ENCODE results near the gene IL1RAPL1.
A peak's percentile ranks its signal among the peaks of the same experiment; 100 is the strongest.

The IL1RAPL1 gene

GRCh38 chrX:29397506-29397905, 810.3 kb downstream of the IL1RAPL1 start:
- no peak for TF ChIP-seq CTCF (IDR thresholded peaks at IDR 0.05; ENCODE audit: low read depth, low read length)
- peak; percentile 31 to 66 for DNase-seq (ENCODE audit: low read depth in 2 of 2)
- no peak overlapping the region for H3K4me3 ChIP-seq (replicated peaks in 1 of 2; ENCODE audit: low read depth in 2 of 2, low read length in 2 of 2)

- no peak for TF ChIP-seq CTCF (IDR thresholded peaks at IDR 0.05; ENCODE audit: low read depth, low read length)
- DNase-seq (ENCODE audit: low read depth in 2 of 2): no peak
- H3K4me3 ChIP-seq (replicated peaks in 1 of 2; ENCODE audit: low read depth in 2 of 2, low read length in 2 of 2): no peak overlapping the region
These were observed 820.1 kb downstream of the IL1RAPL1 start for GRCh38 chrX:29407357-29407756.

- DNase-seq (ENCODE audit: low read depth in 2 of 2): peak; percentile 51 to 91
- no peak overlapping the region for H3K4me3 ChIP-seq (replicated peaks in 1 of 2; ENCODE audit: low read depth in 2 of 2, low read length in 2 of 2)
- TF ChIP-seq CTCF (IDR thresholded peaks at IDR 0.05; ENCODE audit: low read depth, low read length): no peak
These were observed 832.7 kb downstream of the IL1RAPL1 start for GRCh38 chrX:29419774-29420553.

GRCh38 chrX:29422034-29422433, 834.8 kb downstream of the IL1RAPL1 start:
- no peak for DNase-seq (ENCODE audit: low read depth in 2 of 2)
- TF ChIP-seq CTCF (IDR thresholded peaks at IDR 0.05; ENCODE audit: low read depth, low read length): no peak
- no peak overlapping the region for H3K4me3 ChIP-seq (replicated peaks in 1 of 2; ENCODE audit: low read depth in 2 of 2, low read length in 2 of 2)

- peak in 1 of 2 donors; percentile 13 for DNase-seq (ENCODE audit: low read depth in 2 of 2)
- no peak overlapping the region for H3K4me3 ChIP-seq (replicated peaks in 1 of 2; ENCODE audit: low read depth in 2 of 2, low read length in 2 of 2)
- no peak for TF ChIP-seq CTCF (IDR thresholded peaks at IDR 0.05; ENCODE audit: low read depth, low read length)
These were observed 844.6 kb downstream of the IL1RAPL1 start for GRCh38 chrX:29431895-29432294.

- DNase-seq (ENCODE audit: low read depth in 2 of 2): no peak
- TF ChIP-seq CTCF (IDR thresholded peaks at IDR 0.05; ENCODE audit: low read depth, low read length): no peak
- H3K4me3 ChIP-seq (replicated peaks in 1 of 2; ENCODE audit: low read depth in 2 of 2, low read length in 2 of 2): no peak overlapping the region
These were observed 845.3 kb downstream of the IL1RAPL1 start for GRCh38 chrX:29432534-29432933.

- no peak overlapping the region for H3K4me3 ChIP-seq (replicated peaks in 1 of 2; ENCODE audit: low read depth in 2 of 2, low read length in 2 of 2)
- DNase-seq (ENCODE audit: low read depth in 2 of 2): no peak
- no peak for TF ChIP-seq CTCF (IDR thresholded peaks at IDR 0.05; ENCODE audit: low read depth, low read length)
These were observed 847.7 kb downstream of the IL1RAPL1 start for GRCh38 chrX:29434939-29435338.
